ENCODE results near the gene SCML1.

Gene SCML1

DNA sequence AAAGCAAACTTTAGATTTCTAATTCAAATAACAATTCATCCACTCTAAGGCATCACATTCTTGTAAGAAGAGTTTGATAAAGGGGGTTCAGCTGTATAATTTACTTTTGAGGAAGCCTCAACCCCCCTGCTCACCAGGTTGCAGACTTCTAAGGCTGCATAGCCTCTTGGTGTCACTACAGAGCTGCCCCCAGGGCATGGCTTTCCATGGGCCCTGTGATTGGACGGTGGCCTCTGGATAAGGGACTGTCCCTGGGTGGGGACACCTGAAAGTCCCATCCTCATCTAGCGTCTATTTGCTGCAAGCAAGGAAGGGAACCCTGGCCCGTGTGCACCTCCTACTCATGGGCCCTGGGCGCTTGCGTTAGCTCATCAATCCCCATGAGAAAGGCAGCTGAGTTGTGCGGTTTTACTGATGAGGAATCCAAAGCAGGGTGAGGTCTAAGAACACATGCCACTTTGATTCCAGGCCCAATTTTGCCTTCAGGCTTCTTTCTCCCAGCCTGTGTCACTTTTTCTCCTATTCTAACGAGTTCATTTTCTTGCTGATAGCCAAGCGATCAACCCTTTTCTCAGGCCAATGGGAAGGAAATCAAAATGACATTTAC lies 51.8 kb downstream of the SCML1 start:
- in situ Hi-C loops (cut with HindIII; ENCODE audit: low sequenced_read_pairs): no loop called here

DNA sequence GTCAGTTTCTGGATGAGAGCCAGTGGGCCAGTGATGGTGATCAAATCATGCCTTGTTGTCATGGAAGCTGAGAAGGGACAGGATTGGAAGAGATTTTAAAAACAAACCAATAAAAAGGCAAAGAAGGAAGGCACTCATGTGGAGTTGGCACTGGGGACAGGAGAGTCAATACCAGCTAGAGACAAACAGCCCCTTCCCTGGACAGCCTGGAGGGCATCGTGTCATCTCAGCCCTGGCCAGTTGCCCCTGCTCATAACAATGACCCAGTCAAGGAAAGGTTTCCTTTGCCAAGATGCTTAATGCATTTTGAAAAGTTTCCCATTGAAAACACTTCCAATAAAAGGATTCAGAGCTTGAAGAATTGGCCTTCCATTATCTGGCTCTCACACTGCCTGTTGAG lies 55.5 kb downstream of the SCML1 start:
- in situ Hi-C loops (cut with HindIII; ENCODE audit: low sequenced_read_pairs): no loop called here

DNA sequence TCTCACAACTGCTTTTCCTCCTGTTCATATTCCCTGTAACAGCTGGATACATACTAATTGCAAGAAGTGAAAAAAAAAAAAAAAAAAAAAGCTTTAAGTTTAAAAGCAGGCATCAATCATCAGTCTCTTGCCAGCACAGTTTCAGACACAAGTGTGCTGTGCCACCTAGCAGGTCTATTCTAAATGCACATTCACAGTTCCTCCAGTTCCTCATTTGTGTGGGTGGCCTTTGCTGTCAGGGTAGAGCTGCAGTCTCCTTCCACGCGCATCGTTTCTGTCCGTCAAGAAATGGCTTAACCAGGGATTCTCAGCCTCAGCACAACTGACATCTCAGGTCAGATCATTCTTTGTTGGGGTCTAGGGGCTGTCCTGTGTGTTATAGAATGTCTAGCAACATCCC lies 61.6 kb downstream of the SCML1 start:
- in situ Hi-C loops (cut with HindIII; ENCODE audit: low sequenced_read_pairs): no loop called here

DNA sequence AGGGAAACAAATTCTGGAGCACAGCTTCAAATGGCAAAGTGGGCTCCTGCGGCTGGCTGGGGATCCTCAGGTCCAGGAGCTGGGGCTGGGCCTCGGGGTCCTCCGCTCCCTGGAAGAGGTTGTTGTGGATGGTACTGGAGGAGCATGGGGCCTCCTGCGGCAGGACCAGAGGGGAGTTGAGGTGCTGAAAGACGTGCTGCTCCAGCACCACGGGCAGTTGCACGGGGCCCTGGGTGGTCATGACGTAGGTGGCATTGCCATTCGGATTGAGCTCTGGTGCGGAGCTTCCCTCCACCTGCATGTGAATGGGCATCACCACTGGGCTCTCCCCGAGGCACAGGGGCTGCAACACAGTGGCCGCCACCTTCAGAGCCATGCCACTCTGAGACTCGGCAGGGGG lies 64.1 kb downstream of the SCML1 start:
- in situ Hi-C loops (cut with HindIII; ENCODE audit: low sequenced_read_pairs): no loop called here

DNA sequence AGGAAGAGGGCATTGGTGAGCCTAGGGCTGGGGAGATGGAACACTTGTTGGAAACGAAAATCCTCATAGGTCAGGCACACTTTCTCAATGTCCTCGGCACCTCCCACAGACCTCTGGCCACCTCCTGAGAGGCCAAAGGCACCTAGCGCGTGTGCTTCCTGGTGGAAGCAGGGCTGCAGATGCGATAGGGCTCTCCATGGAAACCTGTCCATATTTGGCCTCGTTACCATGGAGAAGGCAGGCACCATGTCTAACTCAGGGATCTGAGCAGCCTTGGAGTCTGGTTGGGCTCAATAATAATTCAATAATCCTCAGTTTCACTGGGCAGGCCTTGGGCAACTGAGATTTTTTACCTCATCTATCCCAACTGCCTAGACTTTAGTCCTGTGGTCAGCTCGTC lies 65.5 kb downstream of the SCML1 start:
- in situ Hi-C loops (cut with HindIII; ENCODE audit: low sequenced_read_pairs): no loop called here

DNA sequence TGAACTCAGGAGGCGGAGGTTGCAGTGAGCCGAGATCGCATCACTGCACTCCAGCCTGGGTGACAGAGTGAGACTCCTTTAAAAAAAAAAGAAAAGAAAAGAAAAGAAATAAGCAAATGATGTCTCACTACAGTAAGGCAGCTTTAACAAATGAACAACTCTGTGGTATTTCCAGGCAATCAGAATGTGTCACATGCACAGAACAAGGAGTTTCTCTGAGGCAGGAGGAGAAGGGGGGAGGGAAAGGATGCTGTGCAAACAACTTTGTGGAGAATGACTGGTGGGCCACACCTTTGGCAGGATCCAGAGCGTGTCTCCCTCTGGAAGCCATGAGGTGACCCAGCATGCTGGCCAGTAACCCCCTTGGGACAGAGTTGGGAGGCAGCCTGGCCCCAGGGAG lies 66.2 kb downstream of the SCML1 start:
- in situ Hi-C loops (cut with HindIII; ENCODE audit: low sequenced_read_pairs): no loop called here
